GM19351 (cell line): Measurements from ENCODE around the gene FSTL3.
"Not testable (repeated sequence)": the region's sequence is repeated elsewhere in the genome, so short reads cannot be mapped to it uniquely, and the experiment has no call there.

ENCODE experiments used
- ATAC-seq: cut with Tn5 transposase; IDR thresholded peaks from one replicate; pipeline ENCODE4 v1.9.1; 2021; ENCODE audit warnings: mild to moderate bottlenecking, moderate library complexity; ENCODE audit not compliant: unreplicated experiment

Gene FSTL3

DNA sequence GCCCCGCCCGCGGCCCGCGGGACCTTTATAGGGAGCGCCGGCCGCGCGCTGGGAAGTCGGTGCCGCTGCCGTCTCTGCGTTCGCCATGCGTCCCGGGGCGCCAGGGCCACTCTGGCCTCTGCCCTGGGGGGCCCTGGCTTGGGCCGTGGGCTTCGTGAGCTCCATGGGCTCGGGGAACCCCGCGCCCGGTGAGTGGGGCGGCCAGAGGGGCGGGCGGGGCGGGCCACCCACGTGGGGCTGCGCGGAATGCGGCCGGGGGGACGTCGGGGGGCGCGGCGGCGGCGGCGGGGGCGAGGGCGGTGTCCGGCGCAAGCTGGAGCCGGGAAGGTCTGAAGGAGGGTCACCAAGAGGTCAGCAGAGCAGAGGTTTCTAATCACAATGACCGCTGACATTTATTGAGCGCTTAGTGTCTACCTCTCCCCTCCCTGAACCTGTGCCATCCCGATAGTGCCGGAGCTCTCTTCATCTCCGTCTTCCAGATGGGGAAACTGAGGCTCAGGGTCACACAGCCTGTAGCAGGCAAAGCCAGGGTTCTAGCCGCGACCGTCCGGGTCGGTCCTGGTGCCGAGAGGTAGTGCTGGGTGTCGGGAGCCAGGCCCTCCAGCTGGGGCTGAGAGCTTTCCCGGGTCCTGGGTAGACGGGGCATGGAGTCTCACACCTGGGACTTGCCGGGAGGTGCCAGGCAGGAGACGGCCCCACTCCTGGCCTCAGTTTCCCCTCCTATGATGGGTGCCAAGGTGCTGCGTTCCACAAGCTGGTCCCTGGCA lies at the start of gene FSTL3:
Gene FSTL3 (plus strand): TSS at position 54 of the 767 bp plus-strand sequence. CDS start 32 bp downstream, at position 86.
- no peak for ATAC-seq

GRCh38 chr19:626566-626965 lies 49.6 kb upstream of the FSTL3 start:
- ATAC-seq = not testable (repeated sequence)

GRCh38 chr19:628168-628567 lies 48.0 kb upstream of the FSTL3 start:
- no peak for ATAC-seq

DNA sequence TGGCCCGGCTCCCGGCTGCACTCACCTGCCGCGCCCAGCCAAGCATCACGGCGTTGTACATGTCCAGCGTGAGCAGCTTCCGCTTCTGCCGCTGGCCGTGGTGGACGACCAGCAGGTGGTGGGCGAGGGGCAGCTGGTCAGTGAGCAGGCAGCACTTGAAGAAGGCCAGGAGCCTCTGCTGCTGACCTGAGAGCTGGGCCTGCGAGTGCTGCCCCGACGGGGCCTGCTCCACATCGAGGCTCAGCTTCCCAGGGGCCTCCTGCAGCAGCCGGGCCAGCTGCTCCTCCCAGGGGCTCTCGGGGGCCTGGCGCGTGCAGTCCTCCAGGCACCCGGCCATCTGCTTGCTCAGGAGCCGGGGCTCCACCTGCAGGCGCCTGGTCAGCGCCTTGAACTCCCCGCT lies 46.7 kb upstream of the FSTL3 start:
- ATAC-seq = not testable (repeated sequence)

DNA sequence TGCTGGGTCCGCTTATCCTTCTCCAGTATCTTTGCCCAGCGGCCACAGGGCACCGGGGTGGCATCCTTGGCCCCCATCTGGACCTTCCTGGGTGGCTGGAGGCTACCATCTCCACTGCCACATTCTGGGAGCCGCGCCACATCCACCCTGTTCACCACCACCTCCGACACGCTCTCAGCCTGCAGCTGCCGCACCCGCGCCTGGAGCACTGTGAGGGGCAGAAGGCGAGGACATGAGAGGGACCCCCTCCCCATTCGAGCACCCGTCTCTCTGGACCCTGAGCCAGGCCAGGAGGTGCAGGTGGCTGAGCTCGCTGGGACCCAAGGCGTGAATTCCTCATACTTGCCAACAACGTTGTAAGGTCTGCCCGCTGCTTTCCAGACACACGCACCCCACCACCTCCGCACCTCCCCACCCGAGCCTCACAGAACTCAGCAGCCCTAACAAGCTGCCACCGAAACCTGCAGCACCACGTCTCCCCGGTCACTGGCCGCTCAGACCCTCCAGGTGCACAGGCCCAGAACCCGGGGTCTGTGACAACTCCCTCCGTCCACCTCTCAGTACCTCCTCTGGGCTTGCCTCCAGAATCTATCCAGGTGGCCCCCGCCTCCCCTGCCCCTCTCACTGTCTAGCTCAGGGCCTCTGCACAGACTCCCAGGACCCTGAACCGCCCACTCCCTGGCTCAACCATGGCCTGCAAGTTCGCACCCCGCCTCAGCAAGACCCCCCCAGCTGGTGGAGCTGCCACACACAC lies 46.1 kb upstream of the FSTL3 start:
- ATAC-seq = no peak

DNA sequence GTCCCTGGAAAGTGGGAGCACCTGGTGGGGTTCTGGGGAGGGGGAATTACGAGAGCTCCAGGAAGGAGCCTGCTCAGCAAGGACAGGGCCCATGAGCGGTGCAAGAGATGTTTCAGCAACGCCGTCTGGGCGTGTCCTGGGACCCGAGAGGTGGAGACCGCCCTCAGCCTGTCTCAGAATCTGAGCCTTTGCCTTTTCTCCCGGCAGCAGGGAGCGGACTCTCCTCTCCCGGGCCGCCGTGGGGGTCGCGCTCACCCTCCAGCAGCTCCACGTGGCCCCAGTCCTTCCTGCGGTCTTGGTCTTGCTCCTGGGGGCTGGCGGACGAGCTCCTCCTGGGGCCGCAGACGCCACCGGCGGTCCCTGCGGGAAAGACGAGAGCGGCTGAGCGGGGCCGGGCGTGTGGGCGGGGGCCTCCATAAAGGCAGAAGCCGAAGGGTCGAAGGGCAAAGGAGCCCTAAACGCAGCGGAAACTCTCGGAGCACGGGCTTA lies 43.6 kb upstream of the FSTL3 start:
- peak; percentile 6 for ATAC-seq

GRCh38 chr19:633068-633785 lies 43.0 kb upstream of the FSTL3 start, which contains the start of gene POLRMT:
Gene POLRMT, minus strand, starts transcription at chr19:633537. Its CDS starts 25 bp downstream, at chr19:633512.
- peak; percentile 81 for ATAC-seq

- ATAC-seq = no peak
Measured at GRCh38 chr19:633786-634639, 42.2 kb upstream of the FSTL3 start.

GRCh38 chr19:634975-635652 lies 41.1 kb upstream of the FSTL3 start:
- no peak for ATAC-seq

DNA sequence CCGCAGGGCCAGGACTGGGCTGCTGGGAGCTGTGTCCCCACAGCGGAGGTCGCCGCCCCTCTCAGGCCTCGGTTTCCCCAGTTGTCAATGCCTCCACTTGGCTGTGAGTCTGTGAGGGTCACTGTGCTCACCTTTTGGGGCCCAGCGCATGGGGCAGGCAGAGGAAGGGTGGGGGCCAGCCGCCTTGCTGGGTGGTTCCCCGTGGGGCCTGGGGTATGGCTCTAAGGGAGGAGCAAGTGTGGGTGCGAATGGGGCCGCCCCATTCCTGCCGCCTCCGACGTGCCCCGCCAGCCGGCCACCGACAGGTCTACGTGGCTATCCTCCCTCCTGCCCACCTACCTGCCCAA lies 37.3 kb upstream of the FSTL3 start:
- ATAC-seq = no peak

GRCh38 chr19:639253-640160 lies 36.7 kb upstream of the FSTL3 start, which contains the start of gene FGF22:
Gene FGF22, plus strand, starts transcription at chr19:639879. Its CDS starts 47 bp downstream, at chr19:639926.
- peak; percentile 69 for ATAC-seq

DNA sequence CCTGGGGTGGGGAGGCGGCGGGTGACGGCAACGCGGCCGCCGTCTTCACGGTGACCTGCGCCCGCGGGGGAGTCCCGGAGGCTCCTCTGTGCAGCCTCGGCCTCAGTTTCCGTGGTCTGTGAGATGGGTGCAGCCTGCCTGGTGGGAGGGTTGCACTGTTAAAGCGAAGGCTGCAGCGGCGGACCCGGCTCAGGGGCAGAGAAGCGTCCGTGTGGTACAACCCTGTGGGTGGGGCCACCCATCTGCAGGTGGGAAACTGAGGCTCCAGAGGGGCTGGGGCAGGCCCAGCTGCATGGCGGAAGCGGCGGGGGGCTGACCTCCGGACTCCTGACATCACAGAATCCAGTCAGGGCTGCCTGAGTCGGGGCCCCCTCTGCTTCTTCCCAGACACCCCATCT lies 36.0 kb upstream of the FSTL3 start:
- ATAC-seq = peak; percentile 5

GRCh38 chr19:640606-641189 lies 35.5 kb upstream of the FSTL3 start:
- no peak for ATAC-seq

- no peak for ATAC-seq
Measured at GRCh38 chr19:641702-642101, 34.5 kb upstream of the FSTL3 start.

DNA sequence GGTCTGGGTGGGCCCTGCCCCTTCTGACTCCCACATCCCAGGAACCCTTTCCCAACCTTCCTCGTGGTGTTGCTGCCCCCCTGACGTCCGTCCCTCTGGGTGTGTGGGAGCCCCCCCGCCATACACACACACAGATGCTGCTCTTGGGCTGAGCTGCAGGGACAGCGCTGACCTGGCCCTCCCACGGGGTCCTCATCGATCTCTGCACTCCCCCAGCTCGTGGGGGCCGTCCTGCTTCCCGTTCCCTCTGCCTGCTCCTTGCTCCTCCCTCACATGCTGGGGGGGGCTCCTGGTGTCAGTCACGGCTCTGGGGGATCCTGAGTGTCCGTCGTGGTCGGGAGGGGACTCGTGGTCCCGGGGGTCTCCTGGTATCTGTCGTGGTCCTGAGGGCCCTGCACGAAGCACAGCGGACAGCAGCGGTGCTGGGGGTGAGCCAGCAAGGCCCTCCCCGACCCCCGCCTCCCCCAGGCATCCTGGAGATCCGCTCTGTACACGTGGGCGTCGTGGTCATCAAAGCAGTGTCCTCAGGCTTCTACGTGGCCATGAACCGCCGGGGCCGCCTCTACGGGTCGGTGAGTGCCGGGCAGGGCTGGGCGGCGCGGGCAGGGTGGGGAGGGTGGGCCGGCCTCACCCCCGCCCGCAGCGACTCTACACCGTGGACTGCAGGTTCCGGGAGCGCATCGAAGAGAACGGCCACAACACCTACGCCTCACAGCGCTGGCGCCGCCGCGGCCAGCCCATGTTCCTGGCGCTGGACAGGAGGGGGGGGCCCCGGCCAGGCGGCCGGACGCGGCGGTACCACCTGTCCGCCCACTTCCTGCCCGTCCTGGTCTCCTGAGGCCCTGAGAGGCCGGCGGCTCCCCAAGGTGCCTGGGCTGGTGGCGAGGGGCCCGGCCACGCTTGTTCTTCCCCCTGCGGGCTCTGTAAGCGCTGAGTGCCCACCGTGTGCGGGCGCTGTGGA lies 33.1 kb upstream of the FSTL3 start:
- no peak for ATAC-seq

DNA sequence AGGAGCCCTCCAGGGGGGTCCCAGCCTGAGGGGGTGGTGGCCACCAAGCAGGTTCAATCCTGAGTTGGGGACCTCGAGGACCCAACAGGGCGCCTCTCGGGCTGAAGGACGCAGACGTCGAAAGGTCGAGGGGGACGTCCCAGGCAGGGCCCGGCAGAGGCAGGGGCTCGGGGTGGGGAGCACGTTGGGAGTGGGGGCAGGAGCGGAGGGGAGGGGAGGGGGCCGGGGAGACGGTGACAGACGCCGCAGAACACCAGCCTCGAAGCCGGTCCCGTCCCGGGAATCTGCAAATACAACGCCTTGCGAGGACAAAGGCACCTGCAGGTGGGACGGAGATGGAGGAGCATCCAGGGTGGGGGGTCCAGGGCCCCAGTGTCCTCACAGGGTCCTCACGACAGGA lies 32.5 kb upstream of the FSTL3 start:
- no peak for ATAC-seq

DNA sequence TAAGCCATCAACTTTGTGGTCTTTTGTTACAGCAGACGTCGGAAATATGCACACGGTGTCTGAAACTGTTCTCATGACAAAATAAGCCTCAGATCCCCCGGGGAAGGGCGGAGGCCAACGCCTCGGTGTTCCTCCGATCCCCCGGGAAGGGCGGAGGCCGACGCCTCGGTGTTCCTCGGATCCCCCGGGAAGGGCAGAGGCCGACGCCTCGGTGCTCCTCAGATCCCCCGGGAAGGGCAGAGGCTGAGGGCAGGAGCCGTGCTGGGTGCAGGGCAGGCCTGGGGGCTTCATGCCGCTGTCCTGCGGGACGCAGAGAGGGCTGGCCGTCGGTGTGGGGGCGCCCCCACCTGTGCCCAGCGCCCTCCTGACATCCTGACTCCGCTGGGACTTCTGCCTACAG lies 31.8 kb upstream of the FSTL3 start:
- no peak for ATAC-seq
